LoVo (cell line): Measurements from ENCODE around the gene SLC23A3.

Source experiments
- DNase-seq: peaks from one replicate; pipeline ENCODE4 v3.0.0-alpha.2; 2016; ENCODE audit warnings: low spot score

Gene SLC23A3

GRCh38 chr2:219175928-219176817 is 6.3 kb upstream of the SLC23A3 start:
- DNase-seq: peak; percentile 21

GRCh38 chr2:219175486-219175885 is 5.7 kb upstream of the SLC23A3 start:
- DNase-seq: no peak

- DNase-seq: no peak
These were observed 5.0 kb upstream of the SLC23A3 start for GRCh38 chr2:219174801-219175200.

- no peak for DNase-seq
These were observed 4.3 kb upstream of the SLC23A3 start for GRCh38 chr2:219174146-219174545.

DNA sequence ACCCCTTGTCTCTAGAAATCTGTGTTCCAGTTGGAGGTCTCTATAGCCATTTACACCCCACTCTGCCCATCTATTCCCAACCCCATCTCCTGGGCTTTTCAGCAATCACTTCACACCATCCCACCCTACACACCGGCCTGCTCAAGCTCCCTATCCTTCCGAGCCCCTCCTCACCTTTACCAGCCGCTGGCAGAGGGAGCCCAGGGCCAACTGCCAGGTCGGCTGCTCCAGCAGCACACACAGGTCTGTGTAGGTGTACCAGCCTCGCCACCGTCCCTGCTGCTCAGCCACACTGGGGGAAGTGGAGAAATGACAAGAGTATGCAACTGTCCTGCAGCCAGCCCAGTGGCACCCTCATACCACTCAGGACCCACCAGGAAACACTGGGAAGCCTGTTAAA is 3.3 kb upstream of the SLC23A3 start:
- no peak for DNase-seq

GRCh38 chr2:219172231-219173154 is 2.7 kb upstream of the SLC23A3 start:
- no peak for DNase-seq

DNA sequence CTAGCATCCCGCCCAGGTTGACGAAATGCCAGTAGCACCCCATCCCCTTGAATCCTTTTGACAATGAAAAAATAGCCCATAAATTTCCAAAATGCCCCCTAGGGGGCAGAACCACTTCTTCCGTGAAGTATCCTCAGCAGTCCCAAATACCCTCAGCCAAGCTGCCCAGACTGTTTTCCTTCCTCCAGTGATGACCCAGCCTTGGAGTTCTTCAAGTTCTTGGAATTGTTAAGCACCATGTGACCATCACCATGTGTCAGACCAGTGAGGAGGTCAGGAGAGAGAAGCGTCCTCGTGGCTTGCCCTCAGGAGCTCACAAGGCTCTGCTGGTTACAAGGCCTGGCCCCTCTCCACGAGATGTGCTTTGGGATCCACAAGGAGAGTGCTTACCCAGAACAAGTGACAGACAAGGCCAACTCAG is 1.4 kb upstream of the SLC23A3 start:
- DNase-seq: peak; percentile 19

DNA sequence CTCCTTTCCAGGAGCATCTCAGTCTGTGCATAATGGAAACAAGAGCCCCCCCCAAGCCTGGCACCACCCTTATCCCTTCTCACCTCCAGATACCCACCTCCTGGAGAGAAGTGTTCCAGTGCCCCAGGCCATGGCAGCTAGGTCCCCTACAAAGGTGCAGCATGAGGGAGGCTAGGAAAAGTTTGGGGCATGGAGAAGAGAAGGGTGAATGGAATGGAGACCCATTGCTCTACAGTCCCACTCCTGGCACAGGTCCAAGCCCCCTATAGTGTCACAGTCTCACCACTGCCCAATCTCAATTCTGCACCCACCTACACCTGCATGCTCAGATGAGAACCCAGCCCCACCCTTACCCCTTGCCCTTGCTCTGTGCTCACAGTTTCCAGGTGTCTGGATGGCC is 897 bp downstream of the SLC23A3 start:
- no peak for DNase-seq

DNA sequence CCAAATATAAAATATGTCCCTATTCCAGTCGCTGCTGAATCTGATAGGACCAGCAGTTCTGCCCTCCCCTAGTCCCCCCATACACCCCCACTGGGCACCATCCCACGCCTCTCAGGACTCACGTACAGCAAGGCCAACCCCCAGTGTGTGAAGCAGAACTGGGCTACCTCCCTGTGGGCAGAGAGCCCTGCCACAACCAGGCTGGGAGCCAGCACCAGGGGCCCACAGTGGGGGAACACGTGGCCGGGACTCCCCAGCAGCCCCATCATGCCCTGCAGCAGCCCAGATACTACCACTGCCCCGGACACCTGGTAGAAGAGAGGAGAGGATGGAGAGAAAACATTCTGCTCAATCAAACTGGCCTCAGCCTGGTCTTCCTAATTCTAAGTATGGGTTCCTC is 1.3 kb downstream of the SLC23A3 start:
- no peak for DNase-seq

DNA sequence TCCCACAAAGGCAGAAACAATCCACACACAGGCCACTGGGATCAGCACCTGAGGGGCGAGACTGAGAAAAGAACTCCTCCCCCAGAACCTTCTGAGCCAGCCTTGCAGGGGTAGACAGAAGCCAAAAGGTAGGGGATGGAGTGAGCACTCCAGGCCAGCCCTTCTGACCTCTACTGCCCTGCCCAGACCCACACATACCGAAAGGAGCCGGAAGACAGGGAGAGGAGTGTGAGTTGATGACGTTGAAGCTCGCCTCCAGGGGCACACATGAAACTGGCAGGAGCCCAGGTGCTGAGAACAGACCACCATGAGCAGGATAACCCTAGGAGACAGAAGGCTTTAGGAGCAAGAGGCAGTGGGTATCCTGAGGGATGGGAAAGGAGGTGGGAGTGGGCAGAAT is 1.8 kb downstream of the SLC23A3 start:
- no peak for DNase-seq

- no peak for DNase-seq
These were observed 4.5 kb downstream of the SLC23A3 start for GRCh38 chr2:219165058-219165911.

- no peak for DNase-seq
These were observed 6.7 kb downstream of the SLC23A3 start for GRCh38 chr2:219163156-219163555.

DNA sequence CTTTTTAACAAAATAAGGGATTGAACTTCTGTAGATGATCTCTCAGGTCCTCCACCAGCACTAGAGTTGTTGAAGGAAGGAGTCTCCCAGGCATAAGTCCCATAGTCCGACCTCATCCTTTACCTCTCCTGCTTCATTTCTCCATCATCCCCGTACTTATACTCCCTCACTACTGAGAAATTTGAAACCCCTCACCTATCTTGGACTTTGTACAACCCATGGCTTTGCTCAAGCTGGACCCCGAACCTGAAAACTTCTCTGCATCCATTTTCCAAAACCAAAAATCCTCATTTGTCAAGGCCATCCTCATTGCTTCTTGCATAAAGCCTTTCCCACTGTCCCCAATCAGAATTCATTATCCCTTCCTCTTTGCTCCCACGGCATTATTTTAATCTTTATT is 8.7 kb downstream of the SLC23A3 start:
- no peak for DNase-seq

DNA sequence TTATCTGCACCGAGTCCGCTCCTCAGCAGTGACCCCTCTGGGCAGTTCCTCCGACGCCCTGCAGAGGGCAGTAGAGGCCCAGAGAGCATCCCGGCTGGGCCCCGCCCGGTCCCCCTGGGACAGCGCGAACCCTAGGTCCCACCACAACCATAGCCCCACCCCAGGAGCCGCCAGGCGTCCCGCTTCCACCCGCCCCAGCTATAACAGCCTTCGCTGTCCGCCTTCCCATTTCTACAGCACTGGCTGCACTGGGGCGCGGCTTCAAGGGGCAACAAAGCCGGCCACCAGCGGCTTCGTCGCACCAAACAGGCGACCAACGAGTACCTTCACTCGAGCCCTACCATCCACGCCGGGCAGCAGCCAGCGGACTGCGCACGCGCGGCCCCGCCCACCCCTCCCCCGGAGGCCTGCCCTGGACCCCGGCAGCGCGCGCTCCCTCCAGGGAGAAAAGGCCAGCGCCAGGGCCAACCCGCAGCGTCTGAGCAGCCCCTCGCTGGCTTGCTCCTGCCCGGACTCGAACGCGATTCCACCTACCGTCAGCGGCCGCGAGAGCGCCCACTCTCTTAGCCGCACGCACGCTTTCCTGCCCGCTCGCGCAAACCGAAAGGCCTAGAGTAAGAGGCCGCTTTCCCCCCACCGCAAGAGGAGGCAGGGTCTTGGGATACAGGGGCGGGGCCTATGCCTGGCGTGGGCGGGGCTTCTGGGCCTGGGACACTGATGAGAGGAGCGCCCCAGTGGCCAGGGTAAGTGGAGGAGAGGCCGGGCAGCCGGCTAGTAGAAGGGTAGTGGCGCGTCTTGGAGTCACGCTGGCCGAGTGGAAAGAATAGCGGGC is 9.4 kb downstream of the SLC23A3 start, which contains the start of gene NHEJ1:
Gene NHEJ1 (minus strand): TSS at position 630 of the 832 bp plus-strand sequence. CDS start 2,453 bp downstream, outside the sequence.
- peak; percentile 94 for DNase-seq

- no peak for DNase-seq
These were observed 10.1 kb downstream of the SLC23A3 start for GRCh38 chr2:219159771-219160185.

GRCh38 chr2:219158586-219158985 is 11.2 kb downstream of the SLC23A3 start:
- DNase-seq: no peak

DNA sequence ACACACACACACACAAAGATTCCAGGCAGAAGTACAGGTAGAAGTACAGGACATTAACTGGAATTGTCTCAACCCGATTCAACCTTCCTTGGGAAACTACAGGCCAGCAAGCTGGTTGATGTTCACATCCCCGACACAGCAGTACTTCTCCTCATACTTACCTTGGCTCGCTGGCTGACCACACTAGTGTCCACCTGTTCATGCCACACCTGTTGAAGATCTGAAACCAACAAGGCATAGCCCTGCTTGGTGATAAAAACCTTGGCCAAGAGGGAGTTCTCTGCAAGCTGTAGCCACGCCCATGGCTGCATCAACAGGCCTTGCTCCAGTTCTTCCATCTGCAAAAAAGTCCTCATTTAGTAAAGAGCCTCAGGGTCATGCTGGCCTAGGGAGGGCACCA is 11.8 kb downstream of the SLC23A3 start:
- no peak for DNase-seq

- DNase-seq: no peak
These were observed 12.4 kb downstream of the SLC23A3 start for GRCh38 chr2:219157396-219157795.

GRCh38 chr2:219155054-219155644 is 14.7 kb downstream of the SLC23A3 start:
- DNase-seq: peak; percentile 78

- no peak for DNase-seq
These were observed 20.2 kb downstream of the SLC23A3 start for GRCh38 chr2:219149667-219150066.
